Measurements from ENCODE around the gene TGFB1.

The TGFB1 gene

DNA sequence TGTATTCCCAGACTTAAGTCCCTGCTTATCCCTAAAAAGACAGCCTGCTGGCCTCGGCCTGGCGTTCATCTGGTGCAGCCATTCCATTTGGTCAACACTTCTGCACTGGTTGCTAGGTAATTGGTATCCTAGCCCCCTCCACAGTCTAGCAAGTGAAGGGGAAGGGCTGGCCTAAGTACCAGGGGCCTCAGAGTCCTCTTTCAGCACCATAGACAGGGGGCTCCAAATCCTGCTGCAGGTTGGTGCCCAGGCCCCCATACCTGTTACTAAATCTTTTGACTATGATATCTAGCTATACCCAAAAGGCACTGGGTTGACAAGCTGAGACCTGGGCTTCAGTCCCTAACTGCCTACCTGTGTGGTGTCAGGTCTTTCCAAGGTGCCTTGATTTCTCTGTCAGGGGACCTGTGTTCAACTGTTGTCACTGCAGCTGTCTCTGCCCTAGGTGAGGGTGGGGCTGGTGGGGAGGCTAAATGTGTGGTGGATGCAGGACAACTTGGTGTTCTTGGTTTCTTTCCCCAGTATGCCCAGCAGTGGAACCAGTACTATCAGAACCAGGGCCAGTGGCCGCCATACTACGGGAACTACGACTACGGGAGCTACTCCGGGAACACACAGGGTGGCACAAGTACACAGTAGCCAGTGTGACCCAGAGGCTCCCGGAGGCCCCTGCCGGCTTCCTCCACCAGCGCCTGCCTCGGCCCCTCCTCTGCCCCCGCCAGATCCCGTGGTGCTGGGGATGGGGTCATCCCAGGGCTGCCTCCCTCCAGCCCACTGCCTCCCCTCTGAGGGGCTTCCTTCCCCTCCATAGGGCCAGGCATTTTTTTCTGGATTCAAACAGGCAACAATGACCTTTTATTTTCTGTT, 47.6 kb downstream of the TGFB1 start:
- no peak for TF ChIP-seq EZH2phosphoT487 (IDR thresholded peaks at IDR 0.05; ENCODE audit: borderline replicate concordance, low read length)
- TF ChIP-seq, protein P1, sequence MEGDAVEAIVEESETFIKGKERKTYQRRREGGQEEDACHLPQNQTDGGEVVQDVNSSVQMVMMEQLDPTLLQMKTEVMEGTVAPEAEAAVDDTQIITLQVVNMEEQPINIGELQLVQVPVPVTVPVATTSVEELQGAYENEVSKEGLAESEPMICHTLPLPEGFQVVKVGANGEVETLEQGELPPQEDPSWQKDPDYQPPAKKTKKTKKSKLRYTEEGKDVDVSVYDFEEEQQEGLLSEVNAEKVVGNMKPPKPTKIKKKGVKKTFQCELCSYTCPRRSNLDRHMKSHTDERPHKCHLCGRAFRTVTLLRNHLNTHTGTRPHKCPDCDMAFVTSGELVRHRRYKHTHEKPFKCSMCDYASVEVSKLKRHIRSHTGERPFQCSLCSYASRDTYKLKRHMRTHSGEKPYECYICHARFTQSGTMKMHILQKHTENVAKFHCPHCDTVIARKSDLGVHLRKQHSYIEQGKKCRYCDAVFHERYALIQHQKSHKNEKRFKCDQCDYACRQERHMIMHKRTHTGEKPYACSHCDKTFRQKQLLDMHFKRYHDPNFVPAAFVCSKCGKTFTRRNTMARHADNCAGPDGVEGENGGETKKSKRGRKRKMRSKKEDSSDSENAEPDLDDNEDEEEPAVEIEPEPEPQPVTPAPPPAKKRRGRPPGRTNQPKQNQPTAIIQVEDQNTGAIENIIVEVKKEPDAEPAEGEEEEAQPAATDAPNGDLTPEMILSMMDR (IDR thresholded peaks at IDR 0.05; ENCODE audit: low read depth, low read length, poor library complexity, severe bottlenecking), result no peak
- Histone ChIP-seq H3F3A (ENCODE audit: control insufficient read depth, insufficient read depth) (peaks cover 21% of the 10 kb centered on the region), H3K27me3 (ENCODE audit: control insufficient read depth, low read length) (no peaks in the 10 kb centered on the region), H3K4me1 (ENCODE audit: control insufficient read depth, low read length) (peaks cover 54% of the 10 kb centered on the region), H3K27ac (ENCODE audit: low read depth, low read length) (peak overlapping the region; percentile 63; the same call in 1 of the 2 replicates), H3K79me2 (ENCODE audit: control insufficient read depth, low read length) (peaks cover 26% of the 10 kb centered on the region), H3K9me2 (replicated peaks; ENCODE audit: control insufficient read depth, low read length) (no peaks in the 10 kb centered on the region), H3K36me3 (ENCODE audit: control insufficient read depth, low read length) (peaks cover 73% of the 10 kb centered on the region), H3K4me3 (ENCODE audit: low read length) (no peak overlapping the region), H3K4me2 (ENCODE audit: low read length) (no peak overlapping the region), H4K20me1 (ENCODE audit: control insufficient read depth, insufficient read depth, low read depth, low read length) (no peaks in the 10 kb centered on the region), H3K9me3 (ENCODE audit: control insufficient read depth, insufficient read depth, low read length) (no peaks in the 10 kb centered on the region)

DNA sequence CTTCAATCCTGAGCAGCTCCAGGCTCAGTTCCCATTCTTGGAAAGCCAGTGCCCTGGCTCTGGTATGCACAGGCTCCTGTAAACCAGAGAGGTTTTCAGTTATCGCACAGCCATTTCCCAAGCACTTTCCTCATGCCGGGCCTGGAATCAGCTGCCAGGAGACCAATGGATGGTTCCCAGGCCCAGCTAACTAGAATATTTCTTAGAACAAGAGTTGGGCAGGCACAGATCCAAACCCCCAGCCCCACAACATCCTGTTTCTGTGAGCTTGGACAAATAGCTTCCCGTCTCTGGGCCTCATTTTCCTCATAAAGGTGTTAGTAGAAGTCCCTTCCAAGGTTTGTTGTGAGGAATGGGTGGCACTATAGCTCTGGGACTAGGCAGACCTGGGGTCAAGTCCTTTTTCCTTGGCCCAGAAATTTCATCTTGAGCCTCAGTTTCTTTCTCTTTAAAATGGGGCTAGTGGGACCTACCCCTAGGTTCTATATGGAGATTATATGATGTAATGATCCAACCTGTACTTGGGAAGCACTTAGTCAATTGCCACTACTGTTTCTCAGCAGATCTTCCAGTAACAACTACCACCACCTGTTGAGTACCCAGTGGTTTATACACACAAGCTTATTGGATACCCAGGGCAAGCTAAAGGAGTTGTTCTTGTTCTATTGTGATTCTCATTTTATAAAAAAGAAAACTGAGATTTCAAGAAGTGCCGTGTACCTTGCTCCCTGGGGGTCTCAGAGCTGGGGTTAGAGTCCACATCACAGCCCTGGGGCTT, 48.8 kb downstream of the TGFB1 start:
- peaks cover 15% of the 10 kb centered on the region for H3K79me2 ChIP-seq (ENCODE audit: control insufficient read depth, low read length)
- H3K9me3 ChIP-seq (ENCODE audit: control insufficient read depth, insufficient read depth, low read length), result no peaks in the 10 kb centered on the region
- no peak overlapping the region for H3K27ac ChIP-seq (ENCODE audit: low read depth, low read length)
- H3K36me3 ChIP-seq (ENCODE audit: control insufficient read depth, low read length), result peaks cover 85% of the 10 kb centered on the region
- H3F3A ChIP-seq (ENCODE audit: control insufficient read depth, insufficient read depth), result peaks cover 30% of the 10 kb centered on the region
- no peaks in the 10 kb centered on the region for H4K20me1 ChIP-seq (ENCODE audit: control insufficient read depth, insufficient read depth, low read depth, low read length)
- H3K4me1 ChIP-seq (ENCODE audit: control insufficient read depth, low read length), result peaks cover 61% of the 10 kb centered on the region
- no peaks in the 10 kb centered on the region for H3K27me3 ChIP-seq (ENCODE audit: control insufficient read depth, low read length)
- H3K4me2 ChIP-seq (ENCODE audit: low read length), result no peak overlapping the region
- no peak overlapping the region for H3K4me3 ChIP-seq (ENCODE audit: low read length)
- TF ChIP-seq EZH2phosphoT487 (IDR thresholded peaks at IDR 0.05; ENCODE audit: borderline replicate concordance, low read length), result no peak
- TF ChIP-seq, protein P1 (IDR thresholded peaks at IDR 0.05; ENCODE audit: low read depth, low read length, poor library complexity, severe bottlenecking), result no peak
- H3K9me2 ChIP-seq (replicated peaks; ENCODE audit: control insufficient read depth, low read length), result no peaks in the 10 kb centered on the region

DNA sequence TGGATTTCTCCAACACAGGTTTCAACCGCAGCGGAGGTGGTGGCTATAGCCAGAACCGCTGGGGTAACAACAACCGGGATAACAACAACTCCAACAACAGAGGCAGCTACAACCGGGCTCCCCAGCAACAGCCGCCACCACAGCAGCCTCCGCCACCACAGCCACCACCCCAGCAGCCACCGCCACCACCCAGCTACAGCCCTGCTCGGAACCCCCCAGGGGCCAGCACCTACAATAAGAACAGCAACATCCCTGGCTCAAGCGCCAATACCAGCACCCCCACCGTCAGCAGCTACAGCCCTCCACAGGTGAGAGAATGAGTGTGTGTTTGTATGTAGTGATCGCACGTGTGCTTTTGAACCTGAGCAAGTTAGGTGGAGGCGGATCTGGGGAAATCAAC, 49.8 kb downstream of the TGFB1 start:
- Histone ChIP-seq H3K4me2 (ENCODE audit: low read length) (no peak overlapping the region), H4K20me1 (ENCODE audit: control insufficient read depth, insufficient read depth, low read depth, low read length) (no peaks in the 10 kb centered on the region), H3F3A (ENCODE audit: control insufficient read depth, insufficient read depth) (peaks cover 30% of the 10 kb centered on the region), H3K27me3 (ENCODE audit: control insufficient read depth, low read length) (no peaks in the 10 kb centered on the region), H3K36me3 (ENCODE audit: control insufficient read depth, low read length) (peaks cover 95% of the 10 kb centered on the region), H3K4me1 (ENCODE audit: control insufficient read depth, low read length) (peaks cover 65% of the 10 kb centered on the region), H3K27ac (ENCODE audit: low read depth, low read length) (no peak overlapping the region), H3K4me3 (ENCODE audit: low read length) (no peak overlapping the region), H3K79me2 (ENCODE audit: control insufficient read depth, low read length) (peaks cover 6% of the 10 kb centered on the region; the same call in 1 of the 2 replicates), H3K9me3 (ENCODE audit: control insufficient read depth, insufficient read depth, low read length) (no peaks in the 10 kb centered on the region), H3K9me2 (replicated peaks; ENCODE audit: control insufficient read depth, low read length) (no peaks in the 10 kb centered on the region)
- TF ChIP-seq, protein P1 (IDR thresholded peaks at IDR 0.05; ENCODE audit: low read depth, low read length, poor library complexity, severe bottlenecking), result no peak
- no peak for TF ChIP-seq EZH2phosphoT487 (IDR thresholded peaks at IDR 0.05; ENCODE audit: borderline replicate concordance, low read length)

Measured in DOHH2 (cell line).